Parathyroid adenoma (tissue), 2 donors: ENCODE results near the gene FANCE.

Source experiments
- H2AFZ ChIP-seq: fragments of 300-600 bp; sonication (generic); one replicate; pipeline ENCODE4 v1.7.0; 2017; ENCODE audit warnings: antibody characterized with exemption, mild to moderate bottlenecking
- H3K27ac ChIP-seq: fragments of 300-600 bp; sonication (generic); one replicate; pipeline ENCODE4 v1.7.0; 2017
- H3K27me3 ChIP-seq: fragments of 300-600 bp; sonication (generic); one replicate; pipeline ENCODE4 v1.7.0; 2017; ENCODE audit warnings: low read length; ENCODE audit not compliant: control insufficient read depth, insufficient read depth
- H3K36me3 ChIP-seq: fragments of 300-600 bp; sonication (generic); one replicate; pipeline ENCODE4 v1.7.0; 2017; ENCODE audit warnings: low read length; ENCODE audit not compliant: control insufficient read depth, insufficient read depth
- H3K4me1 ChIP-seq: fragments of 300-600 bp; sonication (generic); one replicate; pipeline ENCODE4 v1.7.0; 2017; ENCODE audit warnings: control low read depth
- H3K4me2 ChIP-seq: fragments of 300-600 bp; sonication (generic); one replicate; pipeline ENCODE4 v1.7.0; 2017; ENCODE audit warnings: low read length
- H3K4me3 ChIP-seq: fragments of 300-600 bp; sonication (generic); one replicate; pipeline ENCODE4 v1.7.0; 2017; ENCODE audit warnings: low read depth, low read length
- H3K79me2 ChIP-seq: fragments of 300-600 bp; sonication (generic); one replicate; pipeline ENCODE4 v1.7.0; 2017; ENCODE audit warnings: control low read depth
- H3K9ac ChIP-seq: fragments of 300-600 bp; sonication (generic); one replicate; pipeline ENCODE4 v1.7.0; 2017; ENCODE audit warnings: mild to moderate bottlenecking
- H3K9me3 ChIP-seq: fragments of 300-600 bp; sonication (generic); one replicate; pipeline ENCODE4 v1.7.0; 2017; ENCODE audit warnings: low read length; ENCODE audit not compliant: control insufficient read depth
- CTCF ChIP-seq: fragments of 300-600 bp; sonication (generic); IDR thresholded peaks from one replicate; pipeline ENCODE4 v1.7.0; 2017; ENCODE audit warnings: antibody characterized with exemption, mild to moderate bottlenecking
- donor health status: primary hyperparathyroidism.

The FANCE gene

GRCh38 chr6:35439308-35439707, 12.8 kb upstream of the FANCE start:
- no peak overlapping the region for H3K27ac ChIP-seq
- no peak overlapping the region for H3K4me2 ChIP-seq
- H3K27me3 ChIP-seq, result no peaks in the 10 kb centered on the region
- H3K9me3 ChIP-seq, result no peaks in the 10 kb centered on the region
- H3K4me1 ChIP-seq, result peaks cover 11% of the 10 kb centered on the region
- no peak overlapping the region for H2AFZ ChIP-seq
- no peaks in the 10 kb centered on the region for H3K79me2 ChIP-seq
- no peak overlapping the region for H3K4me3 ChIP-seq
- TF ChIP-seq CTCF, result no peak
- H3K9ac ChIP-seq, result no peak overlapping the region
- H3K36me3 ChIP-seq, result no peaks in the 10 kb centered on the region

- H3K9ac ChIP-seq, result no peak overlapping the region
- TF ChIP-seq CTCF, result no peak
- H3K27ac ChIP-seq, result no peak overlapping the region
- H3K9me3 ChIP-seq, result no peaks in the 10 kb centered on the region
- no peaks in the 10 kb centered on the region for H3K27me3 ChIP-seq
- H3K4me1 ChIP-seq, result no peaks in the 10 kb centered on the region
- no peak overlapping the region for H3K4me3 ChIP-seq
- H3K79me2 ChIP-seq, result no peaks in the 10 kb centered on the region
- no peak overlapping the region for H2AFZ ChIP-seq
- no peaks in the 10 kb centered on the region for H3K36me3 ChIP-seq
- H3K4me2 ChIP-seq, result no peak overlapping the region
Observed at GRCh38 chr6:35441205-35441604, 10.9 kb upstream of the FANCE start.

DNA sequence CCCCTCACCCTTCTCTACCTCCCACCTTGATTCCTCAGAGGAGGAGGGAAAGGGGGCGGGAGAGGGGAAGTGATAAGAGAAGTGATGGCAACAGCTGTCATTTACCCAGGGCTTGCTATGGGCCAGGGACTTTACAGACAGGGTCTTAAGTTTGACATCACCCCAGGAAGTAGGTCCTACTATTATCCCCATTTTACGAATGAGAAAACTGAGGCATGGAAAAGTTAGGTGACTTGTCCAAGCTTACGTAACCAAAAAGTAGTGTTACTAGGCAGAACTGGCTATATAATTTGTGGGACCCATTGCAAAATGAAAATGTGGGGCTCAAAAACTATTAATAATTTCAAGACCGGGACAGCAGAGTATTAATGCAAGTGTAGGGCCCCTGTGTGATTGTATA, 10.5 kb upstream of the FANCE start:
- no peak for TF ChIP-seq CTCF
- H3K4me2 ChIP-seq, result no peak overlapping the region
- H3K36me3 ChIP-seq, result no peaks in the 10 kb centered on the region
- no peaks in the 10 kb centered on the region for H3K9me3 ChIP-seq
- H3K9ac ChIP-seq, result no peak overlapping the region
- H3K4me3 ChIP-seq, result no peak overlapping the region
- no peak overlapping the region for H2AFZ ChIP-seq
- no peak overlapping the region for H3K27ac ChIP-seq
- no peaks in the 10 kb centered on the region for H3K4me1 ChIP-seq
- H3K79me2 ChIP-seq, result no peaks in the 10 kb centered on the region
- H3K27me3 ChIP-seq, result no peaks in the 10 kb centered on the region

GRCh38 chr6:35442693-35443092, 9.4 kb upstream of the FANCE start:
- H2AFZ ChIP-seq, result no peak overlapping the region
- H3K9ac ChIP-seq, result no peak overlapping the region
- H3K9me3 ChIP-seq, result no peaks in the 10 kb centered on the region
- H3K4me2 ChIP-seq, result no peak overlapping the region
- no peaks in the 10 kb centered on the region for H3K4me1 ChIP-seq
- H3K4me3 ChIP-seq, result no peak overlapping the region
- no peak for TF ChIP-seq CTCF
- no peaks in the 10 kb centered on the region for H3K79me2 ChIP-seq
- no peaks in the 10 kb centered on the region for H3K27me3 ChIP-seq
- H3K27ac ChIP-seq, result no peak overlapping the region
- no peaks in the 10 kb centered on the region for H3K36me3 ChIP-seq

DNA sequence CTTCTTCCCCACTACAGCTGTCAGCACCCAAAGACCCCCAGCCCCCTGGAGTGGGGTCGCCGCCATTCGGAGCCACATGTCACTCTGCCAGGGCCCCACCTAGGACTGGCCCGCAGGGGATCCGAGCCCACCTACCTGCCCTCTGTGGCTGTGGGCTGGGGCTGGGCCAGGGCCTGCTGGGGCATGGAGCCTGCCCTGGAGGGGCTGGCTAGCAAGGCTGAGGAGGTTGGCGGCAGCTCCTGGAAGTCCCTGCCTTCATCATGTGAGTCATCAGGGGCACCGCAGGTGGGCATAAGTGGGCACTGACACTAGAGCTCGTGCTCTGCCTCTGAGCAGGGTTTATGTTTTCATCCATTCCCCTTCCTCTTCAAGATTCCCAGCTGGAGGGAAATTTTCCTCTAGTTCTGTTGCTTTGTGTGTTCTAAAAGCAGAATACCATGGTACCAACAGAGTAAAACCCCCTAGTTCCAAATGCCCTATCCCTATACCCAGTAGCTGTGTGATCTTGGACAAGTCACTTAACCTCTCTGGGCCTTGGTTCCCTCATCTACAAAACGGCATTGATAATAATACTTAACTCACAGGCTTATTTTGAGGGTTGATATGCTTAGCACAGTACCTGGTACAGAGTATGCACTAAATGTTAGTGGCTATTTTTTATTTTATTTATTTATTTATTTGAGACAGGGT, 8.7 kb upstream of the FANCE start:
- no peak for TF ChIP-seq CTCF
- H2AFZ ChIP-seq, result no peak overlapping the region
- H3K27ac ChIP-seq, result no peak overlapping the region
- no peak overlapping the region for H3K9ac ChIP-seq
- H3K4me2 ChIP-seq, result no peak overlapping the region
- H3K27me3 ChIP-seq, result no peaks in the 10 kb centered on the region
- no peaks in the 10 kb centered on the region for H3K79me2 ChIP-seq
- no peak overlapping the region for H3K4me3 ChIP-seq
- H3K36me3 ChIP-seq, result no peaks in the 10 kb centered on the region
- H3K9me3 ChIP-seq, result no peaks in the 10 kb centered on the region
- H3K4me1 ChIP-seq, result no peaks in the 10 kb centered on the region
